Natural killer cell (primary cell): ENCODE results near the gene ARGLU1. TPM values are rescaled to one million over a fixed set of nuclear protein-coding genes. Genes with fewer than 3 reads are reported as not detected.

Experiments
- ATAC-seq, 3 donors: fragments of 150-1000 bp in 2 of 3; fragments of 200-7000 bp in 1 of 3; cut with Tn5 transposase; 1 replicate in 1 of 3; 2 replicates in 2 of 3; pipeline ENCODE4 v1.10.0; 2021; ENCODE audit warnings: mild to moderate bottlenecking in 2 of 3, moderate library complexity in 2 of 3
- DNase-seq, 2 donors: peaks; one replicate each; pipeline versions ENCODE4 v3.0.0 to v3.0.0-alpha.2; 2013 to 2021; ENCODE audit warnings: mixed read lengths in 1 of 2
- H3K27ac ChIP-seq: one replicate; pipeline ENCODE4 v1.5.1; 2013; ENCODE audit warnings: mild to moderate bottlenecking, low read length
- H3K27me3 ChIP-seq: one replicate; pipeline ENCODE4 v1.6.1; 2013; ENCODE audit warnings: low read length; ENCODE audit not compliant: control insufficient read depth, insufficient read depth
- H3K36me3 ChIP-seq: one replicate; pipeline ENCODE4 v1.6.1; 2013; ENCODE audit warnings: low read length; ENCODE audit not compliant: control insufficient read depth, insufficient read depth
- H3K4me1 ChIP-seq: one replicate; pipeline ENCODE4 v1.6.1; 2013; ENCODE audit warnings: low read length; ENCODE audit not compliant: control insufficient read depth, insufficient read depth
- H3K4me3 ChIP-seq: one replicate; pipeline ENCODE4 v1.5.1; 2013; ENCODE audit warnings: low read length
- H3K9me3 ChIP-seq: one replicate; pipeline ENCODE4 v1.6.1; 2013; ENCODE audit warnings: low read length; ENCODE audit not compliant: control insufficient read depth, insufficient read depth
- H3K27ac Mint-ChIP-seq, 2 donors: one replicate each; pipeline ENCODE4 v1.8.0; 2022; ENCODE audit warnings: mild to moderate bottlenecking in 2 of 2, mixed read lengths in 2 of 2, moderate library complexity in 1 of 2
- H3K27me3 Mint-ChIP-seq, 2 donors: one replicate each; pipeline ENCODE4 v1.8.0; 2022; ENCODE audit warnings: low read depth in 2 of 2, mixed read lengths in 2 of 2
- H3K36me3 Mint-ChIP-seq: one replicate; pipeline ENCODE4 v1.8.0; 2022; ENCODE audit warnings: mixed read lengths
- H3K4me1 Mint-ChIP-seq, 2 donors: one replicate each; pipeline ENCODE4 v1.8.0; 2022; ENCODE audit warnings: mixed read lengths in 2 of 2
- H3K4me3 Mint-ChIP-seq: one replicate; pipeline ENCODE4 v1.8.0; 2022; ENCODE audit warnings: mild to moderate bottlenecking, moderate library complexity, mixed read lengths
- H3K9me3 Mint-ChIP-seq, 2 donors: one replicate each; pipeline ENCODE4 v1.8.0; 2022; ENCODE audit warnings: mixed read lengths in 2 of 2
- CTCF ChIP-seq: fragments of 200-600 bp; IDR thresholded peaks from one replicate; pipeline ENCODE4 v1.8.0; 2022; ENCODE audit warnings: antibody characterized with exemption
- WGBS: methylation state at CpG from one replicate; pipeline ENCODE4 v1.1.7; 2013; ENCODE audit warnings: missing lambda C conversion rate; ENCODE audit not compliant: insufficient coverage; 5-methylcytosine and 5-hydroxymethylcytosine counted together
- intact Hi-C: fragments of 100-400 bp; cut with micrococcal nuclease; formaldehyde crosslinking; loops from one replicate; pipeline ENCODE4 v1.14.2; 2022
- total RNA-seq, 4 donors: library from RNA; stranded (reverse); fragments of 120-200 nt in 1 of 4; gene quantifications; one replicate each; pipeline versions ENCODE4 v1.2.3 to v1.2.4, GENCODE V29; 2013 to 2022

The ARGLU1 gene
- total RNA-seq, 3 donors from 2014 or later (not counting 1 experiment from before 2014, with no cell fraction given): 158 to 179 (median 161) TPM

- H3K36me3 ChIP-seq: no peaks in the 10 kb centered on the region
- peaks cover 8 to 14% of the 10 kb centered on the region in 2 donors for H3K4me1 Mint-ChIP-seq
- peaks cover 18 to 52% of the 10 kb centered on the region in 2 donors for H3K27me3 Mint-ChIP-seq
- no peak overlapping the region for H3K4me3 ChIP-seq
- H3K27ac ChIP-seq: no peak overlapping the region
- H3K4me1 ChIP-seq: no peaks in the 10 kb centered on the region
- no peaks in the 10 kb centered on the region for H3K36me3 Mint-ChIP-seq
- intact Hi-C loops: no loop called here
- no peak for ATAC-seq
- 85% methylated on average over 4 of the region's 5 CpGs for WGBS
- no peak overlapping the region for H3K4me3 Mint-ChIP-seq
- no peaks in the 10 kb centered on the region for H3K9me3 ChIP-seq
- peaks cover 2% of the 10 kb centered on the region for H3K27me3 ChIP-seq
- no peak overlapping the region for H3K27ac Mint-ChIP-seq
- H3K9me3 Mint-ChIP-seq: no peaks in the 10 kb centered on the region
- DNase-seq: no peak
- TF ChIP-seq CTCF: no peak
These were observed 64.7 kb downstream of the ARGLU1 start for GRCh38 chr13:106503272-106503671.

GRCh38 chr13:106500445-106500844, 67.5 kb downstream of the ARGLU1 start:
- no peaks in the 10 kb centered on the region for H3K4me1 ChIP-seq
- Mint-ChIP-seq H3K27ac (no peak overlapping the region), H3K4me1 (peaks cover 12 to 18% of the 10 kb centered on the region in 2 donors), H3K4me3 (no peak overlapping the region), H3K27me3 (peaks cover 35 to 74% of the 10 kb centered on the region in 2 donors), H3K36me3 (no peaks in the 10 kb centered on the region), H3K9me3 (no peaks in the 10 kb centered on the region)
- ATAC-seq (no peak), DNase-seq (no peak)
- peaks cover 9% of the 10 kb centered on the region for H3K27me3 ChIP-seq
- H3K4me3 ChIP-seq: no peak overlapping the region
- no peaks in the 10 kb centered on the region for H3K9me3 ChIP-seq
- WGBS: 76% methylated on average over 6 of the region's 6 CpGs
- H3K27ac ChIP-seq: no peak overlapping the region
- intact Hi-C loops: no loop called here
- H3K36me3 ChIP-seq: no peaks in the 10 kb centered on the region
- no peak for TF ChIP-seq CTCF

GRCh38 chr13:106499896-106500295, 68.0 kb downstream of the ARGLU1 start:
- DNase-seq (no peak), ATAC-seq (peak in 2 of 3 donors; percentile 21 to 55)
- TF ChIP-seq CTCF: no peak
- Histone ChIP-seq H3K27me3 (peaks cover 13% of the 10 kb centered on the region), H3K27ac (no peak overlapping the region), H3K4me3 (no peak overlapping the region), H3K36me3 (no peaks in the 10 kb centered on the region), H3K9me3 (no peaks in the 10 kb centered on the region), H3K4me1 (no peaks in the 10 kb centered on the region)
- WGBS: 14% methylated on average over 3 of the region's 4 CpGs
- Mint-ChIP-seq H3K27me3 (peaks cover 37 to 71% of the 10 kb centered on the region in 2 donors), H3K27ac (no peak overlapping the region), H3K4me1 (peaks cover 12 to 18% of the 10 kb centered on the region in 2 donors), H3K36me3 (no peaks in the 10 kb centered on the region), H3K4me3 (no peak overlapping the region), H3K9me3 (no peaks in the 10 kb centered on the region)
- intact Hi-C loops: no loop called here

GRCh38 chr13:106499113-106499512, 68.8 kb downstream of the ARGLU1 start:
- Histone ChIP-seq H3K9me3 (no peaks in the 10 kb centered on the region), H3K27me3 (peaks cover 13% of the 10 kb centered on the region), H3K4me3 (no peak overlapping the region), H3K27ac (no peak overlapping the region), H3K36me3 (no peaks in the 10 kb centered on the region), H3K4me1 (no peaks in the 10 kb centered on the region)
- DNase-seq (no peak), ATAC-seq (no peak)
- H3K27ac Mint-ChIP-seq: no peak overlapping the region
- no peaks in the 10 kb centered on the region for H3K36me3 Mint-ChIP-seq
- H3K9me3 Mint-ChIP-seq: no peaks in the 10 kb centered on the region
- peaks cover 40 to 69% of the 10 kb centered on the region in 2 donors for H3K27me3 Mint-ChIP-seq
- no CpG with 5 or more reads among the region's 2 CpGs for WGBS
- no peak overlapping the region for H3K4me3 Mint-ChIP-seq
- TF ChIP-seq CTCF: no peak
- intact Hi-C loops: no loop called here
- peaks cover 12 to 18% of the 10 kb centered on the region in 2 donors for H3K4me1 Mint-ChIP-seq
